ENCODE data around the gene ARVCF. TPM values are rescaled to one million over a fixed set of nuclear protein-coding genes. Genes with fewer than 3 reads are reported as not detected.

The ARVCF gene
- total and polyA plus RNA-seq, 9 of the 15 experiments (the other 6 are each of a cell fraction or from before 2014, with no cell fraction given) = 0.03 to 97.4 (median 15.6) TPM

DNA sequence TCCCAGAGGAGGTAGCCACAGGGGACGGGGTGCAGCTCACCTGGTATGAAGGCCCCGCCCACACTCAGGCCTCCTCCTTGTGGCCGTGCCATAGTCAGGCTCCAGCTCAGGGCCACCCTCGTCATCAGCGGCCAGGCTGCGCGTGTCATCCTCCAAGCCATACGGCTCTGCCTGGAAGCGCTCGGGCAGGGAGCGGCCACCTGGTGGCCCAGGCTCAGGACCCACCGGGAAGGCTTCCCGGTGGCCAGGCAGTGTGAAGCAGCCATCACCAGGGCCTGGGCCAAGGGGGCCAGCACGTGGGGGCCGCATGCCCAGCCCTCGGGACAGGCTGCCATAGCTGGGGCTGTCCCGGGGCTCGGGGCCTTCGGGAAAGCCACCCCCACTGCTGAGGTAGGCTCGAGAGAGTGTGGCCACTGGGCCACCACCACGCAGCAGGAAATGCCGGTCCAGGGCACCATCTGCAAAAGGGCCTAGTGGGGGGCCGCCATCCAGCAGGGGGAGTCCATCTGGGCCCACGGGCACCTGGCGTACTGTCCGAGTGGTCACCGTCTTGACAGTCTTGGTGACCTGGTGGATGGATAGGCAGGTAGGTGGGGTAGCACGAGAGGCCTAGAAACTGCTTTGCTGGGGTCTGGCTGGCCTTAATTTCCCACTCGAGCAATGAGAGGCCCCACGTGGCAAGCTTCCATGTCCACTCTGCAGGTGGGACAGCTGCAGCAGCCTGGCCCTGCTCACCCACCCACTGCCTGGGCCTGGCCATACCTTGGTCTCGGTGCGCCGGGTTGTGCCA is 35.3 kb downstream of the ARVCF start (continued):
- TF ChIP-seq, protein P1, sequence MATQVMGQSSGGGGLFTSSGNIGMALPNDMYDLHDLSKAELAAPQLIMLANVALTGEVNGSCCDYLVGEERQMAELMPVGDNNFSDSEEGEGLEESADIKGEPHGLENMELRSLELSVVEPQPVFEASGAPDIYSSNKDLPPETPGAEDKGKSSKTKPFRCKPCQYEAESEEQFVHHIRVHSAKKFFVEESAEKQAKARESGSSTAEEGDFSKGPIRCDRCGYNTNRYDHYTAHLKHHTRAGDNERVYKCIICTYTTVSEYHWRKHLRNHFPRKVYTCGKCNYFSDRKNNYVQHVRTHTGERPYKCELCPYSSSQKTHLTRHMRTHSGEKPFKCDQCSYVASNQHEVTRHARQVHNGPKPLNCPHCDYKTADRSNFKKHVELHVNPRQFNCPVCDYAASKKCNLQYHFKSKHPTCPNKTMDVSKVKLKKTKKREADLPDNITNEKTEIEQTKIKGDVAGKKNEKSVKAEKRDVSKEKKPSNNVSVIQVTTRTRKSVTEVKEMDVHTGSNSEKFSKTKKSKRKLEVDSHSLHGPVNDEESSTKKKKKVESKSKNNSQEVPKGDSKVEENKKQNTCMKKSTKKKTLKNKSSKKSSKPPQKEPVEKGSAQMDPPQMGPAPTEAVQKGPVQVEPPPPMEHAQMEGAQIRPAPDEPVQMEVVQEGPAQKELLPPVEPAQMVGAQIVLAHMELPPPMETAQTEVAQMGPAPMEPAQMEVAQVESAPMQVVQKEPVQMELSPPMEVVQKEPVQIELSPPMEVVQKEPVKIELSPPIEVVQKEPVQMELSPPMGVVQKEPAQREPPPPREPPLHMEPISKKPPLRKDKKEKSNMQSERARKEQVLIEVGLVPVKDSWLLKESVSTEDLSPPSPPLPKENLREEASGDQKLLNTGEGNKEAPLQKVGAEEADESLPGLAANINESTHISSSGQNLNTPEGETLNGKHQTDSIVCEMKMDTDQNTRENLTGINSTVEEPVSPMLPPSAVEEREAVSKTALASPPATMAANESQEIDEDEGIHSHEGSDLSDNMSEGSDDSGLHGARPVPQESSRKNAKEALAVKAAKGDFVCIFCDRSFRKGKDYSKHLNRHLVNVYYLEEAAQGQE (IDR thresholded peaks at IDR 0.05; ENCODE audit: borderline replicate concordance) = no peak
- TF ChIP-seq, protein P1 (CRISPR knock-in tag; IDR thresholded peaks at IDR 0.05; ENCODE audit: low read depth) = no peak
- TF ChIP-seq, protein P2, sequence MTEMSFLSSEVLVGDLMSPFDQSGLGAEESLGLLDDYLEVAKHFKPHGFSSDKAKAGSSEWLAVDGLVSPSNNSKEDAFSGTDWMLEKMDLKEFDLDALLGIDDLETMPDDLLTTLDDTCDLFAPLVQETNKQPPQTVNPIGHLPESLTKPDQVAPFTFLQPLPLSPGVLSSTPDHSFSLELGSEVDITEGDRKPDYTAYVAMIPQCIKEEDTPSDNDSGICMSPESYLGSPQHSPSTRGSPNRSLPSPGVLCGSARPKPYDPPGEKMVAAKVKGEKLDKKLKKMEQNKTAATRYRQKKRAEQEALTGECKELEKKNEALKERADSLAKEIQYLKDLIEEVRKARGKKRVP (CRISPR knock-in tag; IDR thresholded peaks at IDR 0.05) = no peak
- TF ChIP-seq MCM2 (IDR thresholded peaks at IDR 0.05; ENCODE audit: low read depth) (no peak), ZNF583 (CRISPR knock-in tag; IDR thresholded peaks at IDR 0.05) (no peak; the same call in 1 of the 2 replicates), TAF9B (IDR thresholded peaks at IDR 0.05; ENCODE audit: partially characterized antibody) (no peak), BRCA1 (IDR thresholded peaks at IDR 0.05) (no peak), BRCA1 (CRISPR knock-in tag; IDR thresholded peaks at IDR 0.05) (no peak), NCOA2 (IDR thresholded peaks at IDR 0.05; ENCODE audit: partially characterized antibody in 2 of 2) (no peak), ZNF408 (CRISPR knock-in tag; IDR thresholded peaks at IDR 0.05; ENCODE audit: low read depth) (0 out of 2 replicates have a peak, but pooled peaks have one; percentile 16)
- TF ChIP-seq, protein P3, sequence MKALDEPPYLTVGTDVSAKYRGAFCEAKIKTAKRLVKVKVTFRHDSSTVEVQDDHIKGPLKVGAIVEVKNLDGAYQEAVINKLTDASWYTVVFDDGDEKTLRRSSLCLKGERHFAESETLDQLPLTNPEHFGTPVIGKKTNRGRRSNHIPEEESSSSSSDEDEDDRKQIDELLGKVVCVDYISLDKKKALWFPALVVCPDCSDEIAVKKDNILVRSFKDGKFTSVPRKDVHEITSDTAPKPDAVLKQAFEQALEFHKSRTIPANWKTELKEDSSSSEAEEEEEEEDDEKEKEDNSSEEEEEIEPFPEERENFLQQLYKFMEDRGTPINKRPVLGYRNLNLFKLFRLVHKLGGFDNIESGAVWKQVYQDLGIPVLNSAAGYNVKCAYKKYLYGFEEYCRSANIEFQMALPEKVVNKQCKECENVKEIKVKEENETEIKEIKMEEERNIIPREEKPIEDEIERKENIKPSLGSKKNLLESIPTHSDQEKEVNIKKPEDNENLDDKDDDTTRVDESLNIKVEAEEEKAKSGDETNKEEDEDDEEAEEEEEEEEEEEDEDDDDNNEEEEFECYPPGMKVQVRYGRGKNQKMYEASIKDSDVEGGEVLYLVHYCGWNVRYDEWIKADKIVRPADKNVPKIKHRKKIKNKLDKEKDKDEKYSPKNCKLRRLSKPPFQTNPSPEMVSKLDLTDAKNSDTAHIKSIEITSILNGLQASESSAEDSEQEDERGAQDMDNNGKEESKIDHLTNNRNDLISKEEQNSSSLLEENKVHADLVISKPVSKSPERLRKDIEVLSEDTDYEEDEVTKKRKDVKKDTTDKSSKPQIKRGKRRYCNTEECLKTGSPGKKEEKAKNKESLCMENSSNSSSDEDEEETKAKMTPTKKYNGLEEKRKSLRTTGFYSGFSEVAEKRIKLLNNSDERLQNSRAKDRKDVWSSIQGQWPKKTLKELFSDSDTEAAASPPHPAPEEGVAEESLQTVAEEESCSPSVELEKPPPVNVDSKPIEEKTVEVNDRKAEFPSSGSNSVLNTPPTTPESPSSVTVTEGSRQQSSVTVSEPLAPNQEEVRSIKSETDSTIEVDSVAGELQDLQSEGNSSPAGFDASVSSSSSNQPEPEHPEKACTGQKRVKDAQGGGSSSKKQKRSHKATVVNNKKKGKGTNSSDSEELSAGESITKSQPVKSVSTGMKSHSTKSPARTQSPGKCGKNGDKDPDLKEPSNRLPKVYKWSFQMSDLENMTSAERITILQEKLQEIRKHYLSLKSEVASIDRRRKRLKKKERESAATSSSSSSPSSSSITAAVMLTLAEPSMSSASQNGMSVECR (CRISPR knock-in tag; IDR thresholded peaks at IDR 0.05) = no peak

All from K562 (cell line).